Measurements from ENCODE around the gene TMEM253.
A peak's percentile ranks its signal among the peaks of the same experiment; 100 is the strongest.

The TMEM253 gene

DNA sequence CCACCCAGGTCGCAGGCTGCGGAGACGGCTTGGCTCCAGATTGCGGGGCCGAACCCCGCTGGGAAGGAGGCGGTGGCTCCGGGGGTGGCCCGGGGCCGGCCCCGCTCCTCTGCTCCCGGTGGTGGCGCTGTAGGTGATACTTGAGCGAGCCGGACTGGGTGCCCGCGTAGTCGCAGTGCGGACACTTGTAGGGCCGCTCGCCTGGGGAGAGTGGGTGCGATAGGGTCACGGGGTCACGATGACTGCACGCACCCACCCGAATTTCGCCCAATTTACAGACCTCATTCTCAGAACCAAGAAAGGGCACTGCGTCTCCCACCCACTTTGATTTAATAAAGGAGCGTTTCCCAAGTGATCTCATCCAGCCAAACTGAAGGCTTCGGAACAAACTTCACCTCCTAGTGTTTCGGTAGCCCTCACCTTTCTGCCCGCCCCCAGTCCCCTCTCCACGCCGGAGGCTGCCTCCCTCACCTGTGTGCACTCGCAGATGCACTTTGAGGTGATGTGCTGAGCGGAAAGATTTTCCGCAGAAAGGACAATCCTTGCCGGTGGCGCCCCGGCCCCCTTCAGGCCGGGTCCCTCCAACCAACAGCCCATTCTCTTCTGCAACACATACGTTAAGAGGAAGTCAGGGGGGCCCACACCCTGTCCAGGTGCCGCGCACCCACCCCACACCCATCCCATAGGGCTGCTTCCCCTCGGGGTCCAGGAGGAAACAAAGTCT lies 9.8 kb upstream of the TMEM253 start:
- no peak for DNase-seq

- DNase-seq: no peak
These were observed 9.0 kb upstream of the TMEM253 start for GRCh38 chr14:21091821-21092272.

- peak; percentile 53 for DNase-seq
These were observed 8.4 kb upstream of the TMEM253 start for GRCh38 chr14:21092273-21093011.

DNA sequence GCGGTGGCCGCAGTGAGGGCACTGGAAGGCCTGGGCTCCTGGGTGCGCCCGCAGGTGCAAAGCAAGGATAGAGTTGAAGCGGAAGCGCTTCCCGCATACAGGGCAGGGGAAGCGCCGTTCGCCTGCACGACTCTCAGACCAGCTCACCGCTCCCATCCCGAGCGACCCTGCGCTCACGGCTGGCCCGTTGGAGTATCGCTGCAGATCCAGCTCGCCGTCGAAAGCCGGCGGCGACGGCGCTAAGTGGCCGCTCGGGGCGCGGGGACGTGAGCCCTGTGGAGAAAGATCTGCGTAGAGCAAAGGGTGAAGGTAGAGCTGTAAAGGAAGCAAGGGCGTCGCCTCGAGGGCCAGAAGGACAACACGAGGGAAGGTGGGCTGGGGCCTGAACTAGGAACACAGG lies 7.8 kb upstream of the TMEM253 start:
- DNase-seq: no peak

GRCh38 chr14:21093769-21094681 lies 6.8 kb upstream of the TMEM253 start:
- peak; percentile 25 for DNase-seq

DNA sequence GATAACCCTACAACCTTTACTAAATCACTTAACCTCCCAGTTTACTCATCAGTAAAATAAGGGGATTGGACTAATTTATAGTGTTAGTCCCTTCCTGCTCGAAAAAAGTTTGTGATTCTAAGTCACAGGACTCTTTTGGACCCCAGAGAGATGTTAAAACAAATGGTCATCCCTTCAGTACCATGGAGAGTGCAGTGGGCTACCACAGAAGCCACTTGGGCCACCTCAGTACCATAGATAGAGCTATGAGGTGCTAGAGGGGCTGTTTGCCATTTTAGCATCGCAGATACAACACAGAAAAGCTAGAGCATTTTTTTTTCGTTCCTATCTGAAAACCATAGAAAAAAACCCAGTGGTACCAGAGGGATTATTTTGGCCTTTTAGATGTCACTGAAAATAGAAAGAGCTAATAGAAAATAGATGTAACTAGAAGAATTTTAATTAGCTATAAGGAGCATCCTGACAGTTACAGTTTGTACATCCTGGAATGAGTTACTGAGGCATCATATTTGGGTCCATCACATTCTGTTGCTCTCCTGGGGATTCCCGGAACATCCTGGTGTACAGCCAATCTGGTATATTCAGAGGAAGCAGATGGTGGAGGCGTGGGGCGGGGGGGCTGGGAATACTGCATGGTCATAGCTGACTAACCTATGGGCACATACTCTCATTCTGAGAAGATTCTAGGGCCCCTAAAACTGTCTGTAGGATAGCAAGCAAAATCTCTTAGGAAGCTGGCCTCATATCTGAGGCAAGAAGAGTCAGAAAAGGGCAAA lies 5.2 kb upstream of the TMEM253 start:
- DNase-seq: peak; percentile 47

GRCh38 chr14:21096438-21096837 lies 4.4 kb upstream of the TMEM253 start:
- no peak for DNase-seq

DNA sequence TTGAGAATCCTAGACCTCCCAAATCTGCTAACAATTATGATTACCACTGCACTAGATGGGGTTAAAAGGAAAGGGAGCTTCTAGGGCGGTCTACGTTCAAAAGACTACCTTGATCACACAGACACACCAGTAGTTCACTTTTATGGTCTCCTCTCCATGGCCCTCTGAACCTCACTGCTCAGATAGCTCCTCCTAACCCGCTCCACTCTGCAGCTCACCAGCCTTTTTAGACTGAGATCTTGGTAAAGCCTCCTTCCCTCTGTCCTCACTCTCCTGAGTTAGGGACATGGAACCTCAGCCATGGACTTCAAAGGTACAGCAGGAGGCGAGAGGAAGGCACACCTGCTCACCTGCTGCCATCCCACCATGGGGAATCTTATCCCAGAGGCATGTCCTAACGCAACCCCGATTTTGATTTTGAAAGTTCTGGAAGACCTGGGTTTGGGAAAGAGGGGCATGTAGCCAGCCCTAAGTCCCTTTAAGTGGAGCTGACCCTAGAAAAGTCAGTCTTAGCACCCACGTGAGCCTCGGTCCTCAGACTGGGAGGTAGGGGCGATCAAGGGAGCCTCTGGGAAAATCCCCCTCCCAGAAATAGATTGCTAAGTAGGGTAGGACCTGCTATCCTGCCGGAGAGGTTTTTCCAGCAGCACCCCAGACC lies 3.8 kb upstream of the TMEM253 start:
- no peak for DNase-seq

DNA sequence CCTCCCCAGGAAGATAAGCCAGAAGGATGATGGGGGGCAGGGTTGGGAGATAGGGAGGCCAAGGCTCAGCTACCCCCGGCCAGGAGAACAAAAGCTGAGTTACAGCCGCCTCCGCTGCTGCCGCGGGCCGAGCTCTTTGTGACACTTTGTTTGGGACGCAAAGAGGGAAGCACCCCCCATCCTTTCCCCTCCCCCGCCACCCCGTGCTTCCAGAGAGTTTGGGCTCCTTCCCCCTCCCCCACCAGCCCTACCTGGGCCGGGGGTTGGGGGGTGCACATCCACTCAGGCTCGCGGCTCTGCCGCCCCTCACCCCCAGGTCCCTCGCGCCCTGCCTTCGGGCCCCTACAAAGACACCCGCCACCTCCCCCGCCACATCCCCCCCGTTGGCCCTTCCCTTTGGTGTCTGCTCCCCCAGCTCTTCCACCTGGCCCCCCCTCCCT lies 3.2 kb upstream of the TMEM253 start:
- no peak for DNase-seq

DNA sequence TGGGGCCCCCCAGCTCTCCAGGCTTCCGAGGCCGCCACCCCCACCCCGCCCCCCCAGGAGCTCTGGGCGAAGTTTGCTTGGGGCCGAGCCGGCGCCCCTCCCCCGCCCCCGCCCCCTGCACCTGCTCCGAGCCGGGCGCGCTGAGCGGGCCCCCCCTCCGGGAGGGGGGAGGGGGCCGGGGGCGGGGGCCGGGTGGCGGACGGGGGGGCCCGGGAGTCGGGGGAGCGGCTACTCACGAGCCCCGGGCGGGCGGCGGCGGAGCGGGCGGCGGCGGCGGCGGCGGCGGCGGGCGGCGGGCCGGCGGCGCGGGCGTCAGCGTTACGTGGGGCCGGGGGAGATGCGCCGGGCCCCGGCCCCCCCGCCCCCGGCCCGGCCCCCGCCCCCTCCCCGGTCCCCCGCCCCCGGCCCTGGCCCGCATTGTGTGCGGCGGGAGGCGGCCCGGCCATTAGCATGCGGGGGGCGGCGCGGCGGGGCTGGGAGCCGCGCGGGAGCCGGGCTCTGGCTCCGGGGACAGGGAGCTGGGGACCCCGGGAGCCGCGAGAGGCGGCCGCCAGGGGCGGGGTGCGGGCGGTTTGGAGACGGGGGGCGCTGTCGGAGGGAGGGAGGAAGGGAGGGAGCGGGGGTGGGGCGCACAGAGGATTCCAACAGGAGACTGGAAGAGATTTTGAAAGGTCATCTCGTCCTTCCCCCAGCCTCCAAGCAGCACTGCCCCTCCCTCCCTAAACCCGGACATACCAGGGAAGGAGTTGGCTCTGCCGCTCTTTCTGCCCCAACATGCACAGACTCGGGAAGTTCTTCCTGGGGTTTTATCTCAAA lies 2.6 kb upstream of the TMEM253 start, which contains the start of gene ZNF219:
Gene ZNF219, minus strand, starts transcription at position 580 of the 816 bp plus-strand sequence. CDS start 5,064 bp downstream, outside the sequence.
- peak; percentile 47 for DNase-seq

DNA sequence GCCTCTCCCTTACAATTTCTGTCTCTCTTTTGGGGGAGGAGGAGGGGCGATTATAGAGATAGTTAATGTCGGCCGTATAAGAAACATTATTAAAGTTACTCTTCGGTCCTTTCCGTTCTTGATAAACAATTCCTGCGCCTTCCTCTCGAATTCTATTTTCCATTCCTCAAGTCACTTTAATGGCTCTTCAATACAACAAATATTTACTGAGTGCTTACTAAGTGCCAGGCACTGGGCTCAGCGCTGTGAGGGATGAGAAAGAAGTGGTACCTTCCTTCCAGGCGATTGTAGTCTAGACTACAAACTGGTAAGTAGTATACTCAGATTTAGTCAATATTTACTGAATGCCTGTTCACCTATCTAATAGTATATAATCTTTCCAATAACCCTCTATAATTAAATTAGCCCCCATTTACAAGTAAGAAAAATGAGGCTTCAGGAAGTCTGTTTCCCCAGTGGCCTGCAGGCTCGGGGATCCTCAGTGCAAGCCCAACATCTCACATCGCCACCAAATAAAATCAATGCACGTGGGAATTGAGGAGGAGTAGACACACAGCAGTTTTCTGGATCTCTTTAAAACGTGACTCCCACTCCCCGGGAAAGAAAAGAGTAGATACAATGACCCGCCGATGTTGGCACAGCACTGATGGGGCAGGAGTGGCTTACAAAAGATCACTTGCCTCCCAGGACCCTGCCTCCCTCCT lies 1.8 kb upstream of the TMEM253 start:
- no peak for DNase-seq

- DNase-seq: no peak
These were observed 1.3 kb upstream of the TMEM253 start for GRCh38 chr14:21099596-21099985.

GRCh38 chr14:21101802-21102413 lies 1.0 kb downstream of the TMEM253 start:
- DNase-seq: no peak

GRCh38 chr14:21102521-21103410 lies 1.9 kb downstream of the TMEM253 start:
- DNase-seq: no peak

- no peak for DNase-seq
These were observed 2.5 kb downstream of the TMEM253 start for GRCh38 chr14:21103411-21103709.

- DNase-seq: peak; percentile 96
These were observed 3.0 kb downstream of the TMEM253 start for GRCh38 chr14:21103710-21104447.

DNA sequence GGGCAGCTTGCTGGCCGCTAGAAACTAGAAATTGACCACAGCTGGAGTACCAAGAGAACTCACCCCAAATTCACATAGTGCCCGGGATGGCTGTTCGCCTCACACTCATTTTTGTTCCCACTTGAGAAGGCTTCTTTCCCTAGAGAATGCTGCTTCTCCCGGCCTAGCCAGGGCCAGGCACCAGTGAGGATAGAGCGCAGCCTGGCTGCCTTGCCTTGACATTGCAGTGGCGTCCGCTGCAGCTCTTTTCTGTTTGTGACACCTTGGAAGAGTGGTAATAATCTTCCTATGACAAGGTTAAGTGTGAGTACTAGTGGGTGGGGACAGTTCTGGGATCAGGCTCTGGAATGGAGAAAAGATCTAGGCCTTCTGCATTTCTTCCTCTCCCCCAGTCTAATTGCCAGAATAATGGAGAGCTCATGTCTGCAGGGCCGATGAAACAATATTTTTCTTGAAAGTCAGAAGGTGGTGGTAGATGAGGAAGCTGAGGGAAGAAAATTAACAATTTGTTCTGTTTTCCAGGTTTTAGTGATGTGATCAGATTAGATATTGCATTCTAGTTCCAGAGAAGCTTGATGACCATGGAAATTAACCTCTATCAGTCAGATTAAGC lies 3.7 kb downstream of the TMEM253 start:
- DNase-seq: peak; percentile 77

DNA sequence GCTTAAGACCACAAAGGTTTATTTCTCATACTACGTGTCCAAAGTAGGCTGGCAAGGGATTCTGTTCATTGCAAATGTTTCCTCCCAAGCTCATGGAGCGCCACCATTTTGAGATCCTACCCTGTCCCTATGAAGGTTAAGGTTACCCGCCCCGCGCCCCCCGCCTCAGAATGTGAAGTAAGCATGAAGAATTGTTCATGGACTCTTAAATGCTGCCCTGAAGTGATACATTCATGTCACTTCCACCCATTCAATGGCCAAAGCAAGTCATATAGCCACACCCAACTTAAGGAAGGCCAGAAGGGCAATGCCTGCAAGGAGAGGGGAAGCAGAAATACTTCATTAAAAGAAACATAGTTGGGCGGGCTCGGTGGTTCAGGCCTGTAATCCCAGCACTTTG lies 4.2 kb downstream of the TMEM253 start:
- DNase-seq: no peak

All from fibroblast of upper back skin (primary cell).